Activated naive CD8-positive, alpha-beta T cell treated with anti-CD3 and anti-CD28 coated beads, Interleukin-2, amount 50 U/mL, for 16 hours (primary cell): ENCODE measurements around the gene HOXC10.

ENCODE experiments used
- DNase-seq: peaks from one replicate; pipeline ENCODE4 v3.0.0-alpha.2; 2020; ENCODE audit warnings: low read depth, low spot score

HOXC10 gene

GRCh38 chr12:53977596-53978445 lies 7.1 kb upstream of the HOXC10 start:
- DNase-seq: no peak

- DNase-seq: no peak
These were observed 6.2 kb upstream of the HOXC10 start for GRCh38 chr12:53978477-53979356.

GRCh38 chr12:53980104-53980801 lies 4.7 kb upstream of the HOXC10 start:
- DNase-seq: no peak

- DNase-seq: no peak
These were observed 4.0 kb upstream of the HOXC10 start for GRCh38 chr12:53980802-53981496.

- no peak for DNase-seq
These were observed 3.0 kb upstream of the HOXC10 start for GRCh38 chr12:53981634-53982565.

- DNase-seq: no peak
These were observed 2.0 kb upstream of the HOXC10 start for GRCh38 chr12:53982648-53983567.

GRCh38 chr12:53983568-53983949 lies 1.4 kb upstream of the HOXC10 start:
- no peak for DNase-seq

GRCh38 chr12:53983950-53984572 lies 885 bp upstream of the HOXC10 start:
- DNase-seq: no peak

- DNase-seq: no peak
These were observed 697 bp downstream of the HOXC10 start for GRCh38 chr12:53985692-53985993.

- no peak for DNase-seq
These were observed 1.2 kb downstream of the HOXC10 start for GRCh38 chr12:53985994-53986685.

GRCh38 chr12:53986686-53987483 lies 1.9 kb downstream of the HOXC10 start:
- no peak for DNase-seq

- DNase-seq: no peak
These were observed 2.9 kb downstream of the HOXC10 start for GRCh38 chr12:53987787-53988230.

GRCh38 chr12:53988541-53989226 lies 3.7 kb downstream of the HOXC10 start:
- no peak for DNase-seq

- DNase-seq: no peak
These were observed 4.5 kb downstream of the HOXC10 start for GRCh38 chr12:53989227-53990113.

GRCh38 chr12:53990311-53991076 lies 5.5 kb downstream of the HOXC10 start:
- no peak for DNase-seq
